Glutamatergic neuron (in vitro differentiated cells): ENCODE data around the gene GALNT9. TPM values are rescaled to one million over a fixed set of nuclear protein-coding genes. Genes with fewer than 3 reads are reported as not detected.

Source experiments
- DNase-seq: peaks from one replicate; pipeline ENCODE4 v3.0.0; 2022
- H3K27ac Mint-ChIP-seq: one replicate; pipeline ENCODE4 v1.8.0; 2020; ENCODE audit warnings: mild to moderate bottlenecking, mixed read lengths, inconsistent platforms; ENCODE audit not compliant: unreplicated experiment
- H3K27me3 Mint-ChIP-seq: one replicate; pipeline ENCODE4 v1.8.0; 2020; ENCODE audit warnings: mild to moderate bottlenecking, moderate library complexity, mixed read lengths, inconsistent platforms; ENCODE audit not compliant: unreplicated experiment
- H3K36me3 Mint-ChIP-seq: one replicate; pipeline ENCODE4 v1.8.0; 2020; ENCODE audit warnings: mild to moderate bottlenecking, mixed read lengths, inconsistent platforms; ENCODE audit not compliant: unreplicated experiment
- H3K4me1 Mint-ChIP-seq: one replicate; pipeline ENCODE4 v1.8.0; 2020; ENCODE audit warnings: mild to moderate bottlenecking, low read depth, mixed read lengths, inconsistent platforms; ENCODE audit not compliant: unreplicated experiment
- H3K4me3 Mint-ChIP-seq: one replicate; pipeline ENCODE4 v1.8.0; 2020; ENCODE audit warnings: mild to moderate bottlenecking, mixed read lengths, inconsistent platforms; ENCODE audit not compliant: unreplicated experiment
- H3K9me3 Mint-ChIP-seq: one replicate; pipeline ENCODE4 v1.8.0; 2020; ENCODE audit warnings: mild to moderate bottlenecking, moderate library complexity, mixed read lengths, inconsistent platforms; ENCODE audit not compliant: unreplicated experiment
- total RNA-seq: library from RNA; stranded (reverse); fragmentation: NEBNext Ultra II Directional; extraction: Animal tissue kit (Norgen Biotek cat#: 25700); gene quantifications from one replicate; pipeline ENCODE4 v1.2.1, GENCODE V29; 2021; ENCODE audit not compliant: unreplicated experiment
- TF ChIP-seq, protein P1 (sequence below): fragments of 200-600 bp; sonication (generic); IDR thresholded peaks from one replicate; pipeline ENCODE4 v1.5.0; 2021; ENCODE audit not compliant: partially characterized antibody, unreplicated experiment

Gene GALNT9
- total RNA-seq, 1 donor from 2014 or later: 13.7 TPM

DNA sequence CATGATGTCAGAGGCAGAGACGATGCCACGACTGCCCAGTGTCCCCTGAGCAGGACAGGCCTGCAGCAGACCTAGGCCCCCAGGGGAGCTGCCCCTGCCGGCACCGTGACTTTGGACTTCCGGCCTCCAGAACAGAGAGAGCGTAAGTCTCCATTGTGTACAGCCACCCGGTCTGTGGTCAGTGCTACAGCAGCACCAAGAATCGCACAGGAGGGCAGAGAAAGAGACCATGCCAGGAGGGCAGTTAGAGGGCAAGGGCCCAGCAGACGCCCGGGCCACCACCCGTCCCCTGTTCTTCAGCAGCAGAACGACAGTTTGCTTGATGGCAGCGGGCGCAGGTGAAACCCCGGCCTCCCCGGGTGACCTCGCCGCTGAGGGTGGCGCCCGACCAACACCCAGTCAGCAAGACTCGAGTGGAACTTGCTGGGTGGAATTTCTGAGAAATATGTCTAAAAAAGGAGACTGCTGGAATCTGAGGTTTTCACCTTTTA is 19.7 kb downstream of the GALNT9 start:
- no peaks in the 10 kb centered on the region for H3K4me1 Mint-ChIP-seq
- no peak overlapping the region for H3K4me3 Mint-ChIP-seq
- DNase-seq: no peak
- peaks cover 16% of the 10 kb centered on the region for H3K9me3 Mint-ChIP-seq
- peaks cover 17% of the 10 kb centered on the region for H3K36me3 Mint-ChIP-seq
- TF ChIP-seq, protein P1, sequence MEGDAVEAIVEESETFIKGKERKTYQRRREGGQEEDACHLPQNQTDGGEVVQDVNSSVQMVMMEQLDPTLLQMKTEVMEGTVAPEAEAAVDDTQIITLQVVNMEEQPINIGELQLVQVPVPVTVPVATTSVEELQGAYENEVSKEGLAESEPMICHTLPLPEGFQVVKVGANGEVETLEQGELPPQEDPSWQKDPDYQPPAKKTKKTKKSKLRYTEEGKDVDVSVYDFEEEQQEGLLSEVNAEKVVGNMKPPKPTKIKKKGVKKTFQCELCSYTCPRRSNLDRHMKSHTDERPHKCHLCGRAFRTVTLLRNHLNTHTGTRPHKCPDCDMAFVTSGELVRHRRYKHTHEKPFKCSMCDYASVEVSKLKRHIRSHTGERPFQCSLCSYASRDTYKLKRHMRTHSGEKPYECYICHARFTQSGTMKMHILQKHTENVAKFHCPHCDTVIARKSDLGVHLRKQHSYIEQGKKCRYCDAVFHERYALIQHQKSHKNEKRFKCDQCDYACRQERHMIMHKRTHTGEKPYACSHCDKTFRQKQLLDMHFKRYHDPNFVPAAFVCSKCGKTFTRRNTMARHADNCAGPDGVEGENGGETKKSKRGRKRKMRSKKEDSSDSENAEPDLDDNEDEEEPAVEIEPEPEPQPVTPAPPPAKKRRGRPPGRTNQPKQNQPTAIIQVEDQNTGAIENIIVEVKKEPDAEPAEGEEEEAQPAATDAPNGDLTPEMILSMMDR: no peak
- peaks cover 2% of the 10 kb centered on the region for H3K27me3 Mint-ChIP-seq
- no peak overlapping the region for H3K27ac Mint-ChIP-seq

GRCh38 chr12:132308853-132309595 is 20.4 kb downstream of the GALNT9 start:
- no peak for DNase-seq
- Mint-ChIP-seq H3K27me3 (peaks cover 2% of the 10 kb centered on the region), H3K4me1 (no peaks in the 10 kb centered on the region), H3K4me3 (no peak overlapping the region), H3K9me3 (peaks cover 16% of the 10 kb centered on the region), H3K36me3 (peaks cover 17% of the 10 kb centered on the region), H3K27ac (no peak overlapping the region)
- TF ChIP-seq, protein P1: no peak

GRCh38 chr12:132307976-132308852 is 21.2 kb downstream of the GALNT9 start:
- Mint-ChIP-seq H3K27ac (no peak overlapping the region), H3K4me1 (no peaks in the 10 kb centered on the region), H3K4me3 (no peak overlapping the region), H3K36me3 (peaks cover 17% of the 10 kb centered on the region), H3K9me3 (peaks cover 16% of the 10 kb centered on the region), H3K27me3 (peaks cover 2% of the 10 kb centered on the region)
- no peak for DNase-seq
- TF ChIP-seq, protein P1: no peak

- peaks cover 18% of the 10 kb centered on the region for H3K9me3 Mint-ChIP-seq
- H3K27me3 Mint-ChIP-seq: peaks cover 4% of the 10 kb centered on the region
- TF ChIP-seq, protein P1: no peak
- H3K36me3 Mint-ChIP-seq: peaks cover 12% of the 10 kb centered on the region
- H3K4me1 Mint-ChIP-seq: no peaks in the 10 kb centered on the region
- DNase-seq: peak; percentile 6
- no peak overlapping the region for H3K27ac Mint-ChIP-seq
- no peak overlapping the region for H3K4me3 Mint-ChIP-seq
Observed at GRCh38 chr12:132306885-132307191, 22.6 kb downstream of the GALNT9 start.
